Neural cell (in vitro differentiated cells): ENCODE results near the gene KIAA0753.

Experiments
- EZH2 ChIP-seq: fragments of 200-600, 300-800 bp; shearing (Covaris generic), sonication (generic); IDR thresholded peaks from 2 replicates; pipeline ENCODE4 v1.6.1; 2014; ENCODE audit warnings: antibody characterized with exemption, low read length, borderline replicate concordance, mild to moderate bottlenecking; ENCODE audit not compliant: insufficient read depth, poor library complexity, severe bottlenecking
- MXI1 ChIP-seq: fragments of 450-650 bp; conservative IDR thresholded peaks from 2 replicates; pipeline ENCODE4 v1.6.1; 2014; ENCODE audit warnings: antibody characterized with exemption, mild to moderate bottlenecking; ENCODE audit not compliant: poor library complexity, severe bottlenecking
- POLR2AphosphoS5 ChIP-seq: IDR thresholded peaks from 2 replicates; pipeline ENCODE4 v1.6.1; 2012
- TF ChIP-seq, protein P1 (sequence below): fragments of 450-650 bp; IDR thresholded peaks from 2 replicates; pipeline ENCODE4 v1.5.1; 2014; ENCODE audit warnings: antibody characterized with exemption, mild to moderate bottlenecking, moderate library complexity; ENCODE audit not compliant: poor library complexity, severe bottlenecking

DNA sequence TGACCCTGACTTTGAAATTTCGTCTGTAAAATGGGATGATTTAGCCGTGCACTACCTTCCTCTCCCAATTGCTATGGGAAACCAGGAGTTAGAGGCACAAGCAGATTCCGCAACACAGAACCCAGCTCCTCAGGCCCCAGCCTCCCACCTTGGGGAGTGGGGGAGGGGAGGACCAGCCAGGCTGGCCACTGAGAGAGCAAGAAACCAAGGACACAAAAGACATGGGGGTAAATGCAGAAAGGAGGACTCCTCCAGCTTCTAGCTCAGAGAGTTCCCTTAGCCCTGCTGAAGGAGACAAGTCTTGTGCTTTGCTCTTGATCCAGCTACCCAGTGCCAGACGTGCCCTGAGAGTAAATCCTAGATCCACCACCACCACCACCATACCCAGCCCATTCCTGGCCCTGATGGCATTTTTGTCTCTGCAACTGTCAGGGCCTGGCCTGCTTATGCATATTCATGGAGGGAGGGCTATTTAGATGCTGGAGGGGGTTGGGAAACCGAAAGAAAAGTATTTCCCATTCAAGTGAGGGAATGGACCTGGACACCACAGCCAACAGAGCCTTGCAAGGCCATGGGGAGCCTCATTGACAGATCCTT, 110.1 kb downstream of the KIAA0753 start:
- TF ChIP-seq, protein P1, sequence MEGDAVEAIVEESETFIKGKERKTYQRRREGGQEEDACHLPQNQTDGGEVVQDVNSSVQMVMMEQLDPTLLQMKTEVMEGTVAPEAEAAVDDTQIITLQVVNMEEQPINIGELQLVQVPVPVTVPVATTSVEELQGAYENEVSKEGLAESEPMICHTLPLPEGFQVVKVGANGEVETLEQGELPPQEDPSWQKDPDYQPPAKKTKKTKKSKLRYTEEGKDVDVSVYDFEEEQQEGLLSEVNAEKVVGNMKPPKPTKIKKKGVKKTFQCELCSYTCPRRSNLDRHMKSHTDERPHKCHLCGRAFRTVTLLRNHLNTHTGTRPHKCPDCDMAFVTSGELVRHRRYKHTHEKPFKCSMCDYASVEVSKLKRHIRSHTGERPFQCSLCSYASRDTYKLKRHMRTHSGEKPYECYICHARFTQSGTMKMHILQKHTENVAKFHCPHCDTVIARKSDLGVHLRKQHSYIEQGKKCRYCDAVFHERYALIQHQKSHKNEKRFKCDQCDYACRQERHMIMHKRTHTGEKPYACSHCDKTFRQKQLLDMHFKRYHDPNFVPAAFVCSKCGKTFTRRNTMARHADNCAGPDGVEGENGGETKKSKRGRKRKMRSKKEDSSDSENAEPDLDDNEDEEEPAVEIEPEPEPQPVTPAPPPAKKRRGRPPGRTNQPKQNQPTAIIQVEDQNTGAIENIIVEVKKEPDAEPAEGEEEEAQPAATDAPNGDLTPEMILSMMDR: no peak
- no peak for TF ChIP-seq EZH2
- no peak for TF ChIP-seq POLR2AphosphoS5
- TF ChIP-seq MXI1: no peak
